ENCODE measurements around the gene KIF12.
"Not testable (repeated sequence)": the region's sequence is repeated elsewhere in the genome, so short reads cannot be mapped to it uniquely, and the experiment has no call there.

The KIF12 gene

DNA sequence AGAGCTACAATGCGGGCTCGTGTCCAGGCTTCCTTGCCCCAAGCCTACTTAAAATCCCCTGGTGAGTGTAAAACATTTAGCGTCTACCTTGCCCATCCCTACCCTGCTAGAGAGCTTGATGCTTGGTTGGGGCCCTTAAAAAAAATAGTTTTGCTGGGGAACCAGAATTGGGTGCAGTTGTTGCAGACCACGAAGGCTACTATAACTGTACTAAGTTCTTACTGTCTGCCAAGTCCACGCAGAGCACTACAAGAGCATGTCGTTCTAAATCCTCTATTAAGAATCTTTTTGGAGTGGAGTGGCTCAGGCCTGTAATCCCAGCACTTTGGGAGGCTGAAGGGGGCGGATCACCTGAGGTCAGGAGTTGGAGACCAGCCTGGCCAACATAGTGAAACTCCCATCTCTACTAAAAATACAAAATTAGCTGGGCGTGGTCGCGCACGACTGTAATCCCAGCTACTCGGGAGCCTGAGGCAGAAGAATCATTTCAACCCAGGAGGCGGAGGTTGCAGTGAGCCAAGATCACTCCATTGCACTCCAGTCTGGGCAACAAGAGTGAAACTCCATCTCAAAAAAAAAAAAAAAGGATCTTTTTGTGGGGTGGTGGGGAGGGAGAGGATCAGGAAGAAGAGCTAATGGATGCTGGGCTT lies 16.2 kb downstream of the KIF12 start:
- DNase-seq: not testable (repeated sequence)

GRCh38 chr9:114082017-114082762 lies 16.9 kb downstream of the KIF12 start:
- DNase-seq: peak; percentile 77

GRCh38 chr9:114081441-114082016 lies 17.6 kb downstream of the KIF12 start:
- DNase-seq: no peak

GRCh38 chr9:114080773-114081440 lies 18.2 kb downstream of the KIF12 start:
- DNase-seq: no peak

- no peak for DNase-seq
Observed at GRCh38 chr9:114080195-114080772, 18.8 kb downstream of the KIF12 start.

DNA sequence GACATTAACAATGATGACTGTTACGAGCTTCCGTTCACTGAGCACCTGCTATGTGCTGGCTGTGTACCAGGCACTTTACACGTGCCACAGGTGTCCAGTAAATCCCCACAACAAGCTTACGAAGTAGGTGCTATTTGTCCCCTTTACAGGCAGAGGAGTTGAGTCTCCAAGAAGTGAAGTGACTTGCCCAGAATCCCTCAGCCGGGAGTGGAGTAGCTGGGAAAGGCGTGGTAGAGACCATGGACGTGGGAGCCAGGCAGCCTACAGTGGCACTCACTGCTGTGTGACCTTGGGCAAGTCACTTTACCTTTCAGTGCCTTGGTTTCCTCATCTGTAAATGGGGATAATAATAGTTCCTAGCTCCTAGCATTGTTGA lies 20.3 kb downstream of the KIF12 start:
- DNase-seq: no peak

- DNase-seq: no peak
Observed at GRCh38 chr9:114078021-114078780, 20.9 kb downstream of the KIF12 start, which contains the start of gene AMBP. Gene AMBP, minus strand, starts transcription at chr9:114078300. Its CDS starts 91 bp downstream, at chr9:114078209.

DNA sequence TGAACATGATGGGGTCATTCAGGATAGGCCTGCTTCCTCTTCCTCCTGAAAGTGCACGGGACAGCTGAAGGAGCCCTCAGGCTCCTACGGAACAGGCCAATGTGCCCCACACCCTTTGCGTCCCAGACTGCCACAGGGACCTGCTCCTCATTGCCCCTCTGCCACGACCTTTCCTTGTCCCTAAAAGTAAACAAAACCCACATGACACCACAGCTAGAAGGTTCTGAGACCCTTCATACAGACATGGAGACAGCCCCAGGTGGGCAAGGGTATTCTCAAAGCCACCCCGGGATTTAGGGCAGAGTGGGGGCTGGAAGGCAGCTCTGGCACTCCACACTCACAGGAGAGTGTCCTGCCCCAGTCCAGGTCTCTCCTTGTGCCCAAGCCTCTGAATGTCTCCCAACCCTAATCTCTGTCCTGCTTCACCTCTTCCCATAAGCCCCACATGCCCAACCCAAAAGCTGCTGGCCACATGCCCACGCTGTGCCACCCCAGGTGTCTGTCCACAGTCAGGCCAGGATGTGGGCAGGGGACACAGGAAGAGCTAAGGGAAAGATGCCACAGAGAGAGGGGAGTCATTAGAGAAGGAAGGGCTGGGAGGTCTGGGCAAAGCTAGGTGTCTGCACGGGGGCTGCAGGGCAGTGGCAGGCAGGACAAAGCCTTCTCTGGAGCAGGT lies 21.8 kb downstream of the KIF12 start:
- DNase-seq: no peak

DNA sequence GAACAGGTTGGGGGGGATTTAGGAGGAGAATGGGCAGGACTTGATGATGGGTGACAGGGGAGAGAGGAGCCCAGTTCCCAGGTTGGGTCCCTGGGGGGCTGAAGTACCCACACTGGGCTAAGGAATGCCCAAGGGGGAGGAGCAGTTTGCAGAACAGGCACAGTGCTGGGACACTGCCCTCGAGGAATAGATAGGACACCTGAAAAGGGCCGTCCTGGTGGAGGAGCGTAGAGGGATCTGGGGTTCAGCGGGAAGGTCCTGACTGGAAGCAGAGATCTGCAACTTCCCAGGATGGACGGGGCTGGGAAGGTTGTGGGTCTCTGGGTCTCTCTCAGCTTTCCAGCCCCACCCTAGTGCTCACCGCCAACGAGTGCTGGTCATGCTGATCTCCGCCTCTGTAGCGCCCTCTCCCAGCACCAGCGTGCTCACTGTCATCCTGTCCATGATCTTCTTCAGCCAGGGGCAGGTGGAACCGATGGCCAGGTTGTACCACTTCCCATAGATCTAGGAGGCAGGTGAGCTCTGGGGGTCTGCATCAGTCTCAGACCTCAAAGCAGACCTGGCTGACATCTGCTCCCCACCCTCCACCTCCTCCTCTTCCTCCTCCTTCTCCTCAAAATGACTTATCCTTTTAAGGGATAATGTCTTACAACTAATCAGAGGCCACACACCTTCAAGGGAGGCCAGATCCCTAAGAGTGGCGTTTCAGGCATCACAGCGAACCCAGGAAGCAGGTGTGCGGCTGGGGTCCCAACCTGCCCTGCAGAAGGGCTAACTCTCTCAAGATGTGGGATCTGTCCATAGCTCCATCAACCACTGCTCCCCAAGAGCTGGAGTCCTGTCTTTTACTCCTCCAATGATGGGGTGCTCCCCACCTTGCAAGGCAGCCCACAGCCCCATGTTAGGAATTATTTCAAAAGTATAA lies 22.6 kb downstream of the KIF12 start:
- DNase-seq: no peak

DNA sequence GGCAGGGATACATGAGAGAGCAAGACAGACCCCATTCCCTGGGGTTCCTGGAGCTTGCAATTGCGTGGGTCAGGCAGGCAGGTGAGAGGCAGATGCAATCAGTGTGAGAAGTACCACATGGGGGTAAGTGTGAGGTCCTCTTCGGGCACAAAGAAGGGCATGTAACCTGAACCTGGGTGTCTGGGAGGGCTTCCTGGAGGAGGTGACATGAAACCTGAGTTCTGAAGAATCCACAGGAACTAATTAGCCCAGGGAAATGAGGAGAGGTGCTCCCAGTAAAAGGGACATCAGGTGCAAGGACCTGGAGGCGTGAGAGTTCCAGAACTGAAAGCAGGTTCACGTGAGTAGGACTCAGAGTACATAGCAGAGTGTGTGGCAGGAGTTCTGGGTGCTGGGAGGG lies 23.5 kb downstream of the KIF12 start:
- DNase-seq: no peak

DNA sequence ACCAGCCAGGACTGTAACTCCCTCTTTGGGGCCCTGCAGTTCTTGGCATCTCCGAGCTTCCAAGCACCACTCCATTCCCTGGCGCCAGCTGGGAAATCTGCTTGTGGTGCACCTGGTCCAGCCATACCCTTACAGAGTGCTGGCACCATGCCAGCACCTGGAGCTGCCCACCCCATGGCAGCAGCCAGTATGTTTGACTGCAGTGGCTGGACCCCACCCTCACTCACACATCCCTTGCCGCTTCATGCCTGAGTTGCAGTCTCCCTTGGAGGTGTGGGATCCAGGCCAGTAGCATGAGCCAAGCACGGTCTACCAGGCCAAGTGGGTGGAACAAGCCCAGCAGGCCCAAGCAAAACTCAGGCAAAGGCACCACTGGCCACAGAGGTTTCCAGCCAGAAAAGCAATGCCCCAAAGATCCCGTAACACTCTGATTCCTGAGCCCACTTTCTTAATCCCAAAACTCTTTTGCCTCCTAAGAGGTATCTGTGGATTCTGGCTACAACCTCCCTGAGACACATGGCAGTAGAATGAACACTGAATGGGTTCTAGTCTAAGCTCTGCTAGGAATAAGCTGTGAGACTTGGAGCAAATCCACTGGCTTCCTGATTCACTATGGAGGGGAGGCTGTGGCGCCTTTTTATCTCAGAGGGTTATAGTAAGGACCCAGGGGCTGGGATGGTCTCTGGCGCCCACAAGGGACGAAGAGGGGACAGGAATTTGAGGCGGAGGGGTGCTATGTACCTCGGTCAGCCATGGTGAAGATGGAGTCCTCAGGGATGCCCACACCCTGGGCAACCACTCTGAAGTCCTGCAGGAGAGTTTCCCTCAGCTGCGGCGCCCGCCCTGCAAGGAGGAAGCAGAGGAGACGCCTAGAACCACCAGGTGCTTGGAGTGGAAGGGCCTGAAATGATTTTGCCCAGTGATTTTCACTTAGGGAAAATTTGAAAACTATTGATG lies 26.6 kb downstream of the KIF12 start:
- DNase-seq: no peak

DNA sequence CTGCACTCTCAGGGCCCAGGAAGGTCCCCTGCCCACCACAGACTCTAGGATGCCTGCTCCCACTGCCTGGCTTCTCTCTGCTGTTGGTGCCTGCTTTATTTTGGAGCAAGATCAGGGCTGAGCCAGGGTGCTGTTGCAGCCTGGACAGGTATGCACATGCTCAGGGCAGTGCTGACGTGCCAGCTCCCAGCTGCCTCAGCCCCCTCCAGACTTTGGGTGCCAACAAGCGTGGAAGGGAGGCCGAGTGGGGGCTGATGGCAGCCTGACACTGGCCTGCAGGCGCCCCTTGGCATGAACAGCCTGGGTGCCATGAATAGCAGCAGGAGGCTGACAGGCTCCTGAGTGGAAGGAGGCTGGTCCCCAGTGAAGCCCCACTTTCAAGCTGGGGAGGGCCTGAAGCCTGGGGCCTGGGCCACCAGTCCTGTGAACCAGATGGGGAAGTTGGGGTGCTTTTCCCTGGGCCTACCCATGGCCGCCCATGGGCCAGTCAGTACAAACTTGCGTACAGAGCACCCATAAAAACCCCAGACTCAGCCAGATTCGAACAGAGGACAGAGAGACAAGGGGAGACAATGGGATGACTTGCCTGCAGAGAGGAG lies 27.8 kb downstream of the KIF12 start:
- DNase-seq: no peak

DNA sequence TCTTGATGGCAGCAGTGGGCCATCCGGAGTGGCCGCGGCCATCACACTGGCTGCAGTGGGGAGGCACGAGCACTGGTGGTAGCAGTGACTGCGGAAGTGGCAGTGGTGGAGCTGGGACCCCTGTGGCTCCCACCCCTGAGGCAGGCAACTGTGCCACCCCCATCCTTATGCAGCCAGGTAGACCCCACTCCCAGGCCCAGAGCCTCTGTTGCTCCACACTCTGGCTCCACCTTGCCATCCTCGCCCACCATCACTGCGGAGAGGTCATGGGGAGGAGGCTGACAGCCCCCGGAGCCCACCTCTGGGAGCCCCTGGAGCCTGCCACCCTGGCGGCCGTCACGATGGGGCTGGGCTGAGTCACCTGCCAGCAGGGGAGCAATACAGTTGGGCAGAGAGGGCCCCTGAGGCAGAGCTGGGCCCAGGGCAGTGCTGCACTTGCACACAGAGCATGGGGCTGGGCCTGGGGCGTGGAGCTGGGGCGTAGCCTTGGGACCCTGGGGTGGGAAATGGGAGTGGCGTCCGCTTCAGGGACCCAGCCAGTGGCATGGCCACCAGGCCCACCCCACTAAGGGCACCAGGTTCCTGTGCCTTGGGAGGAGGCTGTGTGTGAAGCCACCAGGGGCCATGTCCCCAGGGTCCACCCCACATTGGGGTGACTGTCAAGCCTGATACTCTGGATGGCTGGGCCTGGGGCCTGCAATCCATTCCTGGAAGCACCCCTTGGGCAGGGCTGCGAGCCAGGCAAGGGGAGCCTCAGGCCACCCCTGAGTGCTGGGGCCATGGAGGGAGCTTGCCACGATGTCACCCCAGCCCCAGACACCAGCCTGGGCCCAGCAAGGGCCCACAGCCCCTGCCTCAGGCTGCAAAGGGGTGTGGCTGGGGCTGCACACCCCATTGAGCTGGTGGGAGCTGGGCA lies 28.6 kb downstream of the KIF12 start:
- no peak for DNase-seq

- DNase-seq: no peak
Observed at GRCh38 chr9:114069476-114070187, 29.5 kb downstream of the KIF12 start.

DNA sequence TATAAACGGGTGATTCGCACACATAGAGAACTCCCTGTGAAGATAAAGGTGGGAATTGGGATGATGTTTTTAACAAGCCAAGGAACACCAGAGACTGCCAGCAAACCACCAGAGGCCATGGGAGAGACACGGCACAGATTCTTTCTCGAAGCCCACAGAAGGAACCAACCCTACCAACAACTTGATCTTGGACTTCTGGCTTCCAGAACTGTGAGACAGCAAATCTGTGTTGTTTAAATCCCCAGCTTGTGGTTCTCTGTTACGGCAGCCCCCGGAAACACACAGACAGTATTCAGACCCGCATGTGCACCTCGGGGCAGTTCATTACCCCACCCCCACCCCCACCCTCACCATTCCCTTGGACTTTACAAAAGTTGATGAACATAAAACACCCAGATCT lies 33.8 kb downstream of the KIF12 start:
- DNase-seq: no peak

DNA sequence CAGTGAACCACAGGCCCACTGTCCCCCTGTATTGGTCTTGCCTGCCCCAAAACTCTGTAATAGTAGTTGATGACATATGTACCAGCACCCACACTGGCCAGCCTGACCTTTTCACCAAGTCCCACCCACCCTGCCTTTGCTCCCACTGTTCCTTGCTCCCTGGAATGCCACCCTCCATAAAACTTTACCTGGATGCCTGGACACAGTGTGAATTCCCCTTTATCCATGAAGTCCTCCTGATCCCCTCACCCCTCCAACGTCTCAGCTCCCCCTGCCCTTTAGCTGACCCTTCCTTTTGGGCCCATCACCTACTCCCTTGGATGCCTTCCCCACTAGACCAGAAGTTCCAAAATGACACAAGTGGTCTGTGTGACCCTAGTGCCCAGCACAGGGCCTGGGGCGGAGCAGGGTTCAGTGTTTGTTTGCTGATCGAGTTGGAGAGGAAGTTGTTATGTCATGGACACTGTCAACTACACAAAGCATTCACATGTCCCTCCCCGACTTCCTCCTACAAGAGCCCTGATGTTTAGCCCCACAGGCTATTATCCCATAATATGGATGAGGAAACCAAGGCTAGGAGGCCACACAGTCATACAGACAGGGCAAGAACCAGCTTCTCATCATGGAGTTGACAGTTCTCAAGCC lies 37.1 kb downstream of the KIF12 start:
- DNase-seq: no peak

DNA sequence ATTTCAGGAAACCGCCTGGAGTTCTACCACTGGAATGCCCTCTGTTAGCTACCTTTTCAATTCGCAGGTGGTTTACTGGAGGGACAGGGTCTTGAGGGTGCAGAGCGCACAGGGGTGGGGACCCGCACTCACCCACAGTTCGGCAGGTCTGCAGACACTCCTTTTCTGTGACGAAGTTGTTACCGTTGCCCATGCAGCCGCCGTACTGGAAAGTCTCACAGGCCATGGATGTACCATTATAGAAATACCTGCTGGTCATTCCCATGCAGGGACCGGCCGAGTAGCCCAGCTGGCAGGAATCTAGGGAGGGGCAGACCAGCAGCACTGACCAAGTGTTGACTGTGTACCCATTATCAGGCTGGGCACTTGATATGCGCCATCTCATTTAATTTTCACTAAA lies 37.8 kb downstream of the KIF12 start:
- no peak for DNase-seq
